IMR-90 (cell line): ENCODE data around the gene STT3A.

Experiments
- CTCF ChIP-seq: conservative IDR thresholded peaks from 2 replicates; pipeline ENCODE4 v1.5.1; 2012; ENCODE audit warnings: mild to moderate bottlenecking, low read depth, low read length, improper control_type of control experiment
- POLR2A ChIP-seq: IDR thresholded peaks from 2 replicates; pipeline ENCODE4 v1.6.1; 2012; ENCODE audit warnings: mild to moderate bottlenecking, low read depth, low read length
- RAD21 ChIP-seq: IDR thresholded peaks from 2 replicates; pipeline ENCODE4 v1.6.1; 2012; ENCODE audit warnings: low read length, improper control_type of control experiment
- RCOR1 ChIP-seq: IDR thresholded peaks from 2 replicates; pipeline ENCODE4 v1.6.1; 2012; ENCODE audit warnings: mild to moderate bottlenecking, low read length, improper control_type of control experiment; ENCODE audit not compliant: insufficient replicate concordance
- SMC3 ChIP-seq: fragments of 150-350 bp; IDR thresholded peaks from 2 replicates; pipeline ENCODE4 v1.6.1; 2016; ENCODE audit warnings: low read depth, mild to moderate bottlenecking, antibody characterized with exemption, low read length, moderate library complexity
- USF2 ChIP-seq: fragments of 150-350 bp; IDR thresholded peaks from 2 replicates; pipeline ENCODE4 v1.6.1; 2017; ENCODE audit warnings: mild to moderate bottlenecking, antibody characterized with exemption, low read length, low read depth
- TF ChIP-seq, protein P1 (sequence below): fragments of 150-350 bp; IDR thresholded peaks from 2 replicates; pipeline ENCODE4 v1.6.1; 2016; ENCODE audit warnings: low read depth, mild to moderate bottlenecking, low read length, moderate library complexity, borderline replicate concordance

DNA sequence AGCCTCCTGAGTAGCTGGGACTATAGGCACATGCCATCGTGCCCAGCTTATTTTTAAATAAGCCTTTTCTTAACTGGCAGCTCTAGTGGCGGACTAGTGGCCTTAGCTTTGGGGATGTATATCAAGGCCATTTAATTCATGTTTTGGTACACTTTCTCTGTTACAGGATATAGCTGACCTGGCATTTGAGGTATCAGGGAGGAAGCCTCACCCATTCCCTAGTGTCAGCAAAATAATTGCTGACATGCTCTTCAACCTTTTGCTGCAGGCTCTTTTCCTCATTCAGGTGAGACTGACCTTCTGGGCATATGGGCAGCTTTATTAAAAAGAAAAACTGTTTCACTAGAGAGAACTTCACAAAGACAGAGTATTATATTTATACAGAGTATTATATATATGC lies 13.9 kb upstream of the STT3A start:
- TF ChIP-seq CTCF (no peak), POLR2A (no peak), USF2 (no peak), RCOR1 (no peak), RAD21 (no peak), SMC3 (no peak)
- TF ChIP-seq, protein P1, sequence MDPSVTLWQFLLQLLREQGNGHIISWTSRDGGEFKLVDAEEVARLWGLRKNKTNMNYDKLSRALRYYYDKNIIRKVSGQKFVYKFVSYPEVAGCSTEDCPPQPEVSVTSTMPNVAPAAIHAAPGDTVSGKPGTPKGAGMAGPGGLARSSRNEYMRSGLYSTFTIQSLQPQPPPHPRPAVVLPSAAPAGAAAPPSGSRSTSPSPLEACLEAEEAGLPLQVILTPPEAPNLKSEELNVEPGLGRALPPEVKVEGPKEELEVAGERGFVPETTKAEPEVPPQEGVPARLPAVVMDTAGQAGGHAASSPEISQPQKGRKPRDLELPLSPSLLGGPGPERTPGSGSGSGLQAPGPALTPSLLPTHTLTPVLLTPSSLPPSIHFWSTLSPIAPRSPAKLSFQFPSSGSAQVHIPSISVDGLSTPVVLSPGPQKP: no peak
